Measurements from ENCODE around the gene FUT2.

GRCh38 chr19:48715681-48716171, 20.0 kb downstream of the FUT2 start:
- no peak for TF ChIP-seq POLR2AphosphoS5 (IDR thresholded peaks at IDR 0.05)
- no peak for TF ChIP-seq RAD21 (conservative IDR thresholded peaks at IDR 0.05)
- TF ChIP-seq, protein P1, sequence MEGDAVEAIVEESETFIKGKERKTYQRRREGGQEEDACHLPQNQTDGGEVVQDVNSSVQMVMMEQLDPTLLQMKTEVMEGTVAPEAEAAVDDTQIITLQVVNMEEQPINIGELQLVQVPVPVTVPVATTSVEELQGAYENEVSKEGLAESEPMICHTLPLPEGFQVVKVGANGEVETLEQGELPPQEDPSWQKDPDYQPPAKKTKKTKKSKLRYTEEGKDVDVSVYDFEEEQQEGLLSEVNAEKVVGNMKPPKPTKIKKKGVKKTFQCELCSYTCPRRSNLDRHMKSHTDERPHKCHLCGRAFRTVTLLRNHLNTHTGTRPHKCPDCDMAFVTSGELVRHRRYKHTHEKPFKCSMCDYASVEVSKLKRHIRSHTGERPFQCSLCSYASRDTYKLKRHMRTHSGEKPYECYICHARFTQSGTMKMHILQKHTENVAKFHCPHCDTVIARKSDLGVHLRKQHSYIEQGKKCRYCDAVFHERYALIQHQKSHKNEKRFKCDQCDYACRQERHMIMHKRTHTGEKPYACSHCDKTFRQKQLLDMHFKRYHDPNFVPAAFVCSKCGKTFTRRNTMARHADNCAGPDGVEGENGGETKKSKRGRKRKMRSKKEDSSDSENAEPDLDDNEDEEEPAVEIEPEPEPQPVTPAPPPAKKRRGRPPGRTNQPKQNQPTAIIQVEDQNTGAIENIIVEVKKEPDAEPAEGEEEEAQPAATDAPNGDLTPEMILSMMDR (IDR thresholded peaks at IDR 0.05; ENCODE audit: poor library complexity, severe bottlenecking), result no peak
- TF ChIP-seq EP300 (conservative IDR thresholded peaks at IDR 0.05; ENCODE audit: poor library complexity, severe bottlenecking), result no peak
- TF ChIP-seq EZH2 (IDR thresholded peaks at IDR 0.05; ENCODE audit: borderline replicate concordance, insufficient read depth, low read length, poor library complexity, severe bottlenecking), result no peak
- no peak for TF ChIP-seq TAF1 (IDR thresholded peaks at IDR 0.05; ENCODE audit: low read depth)
- TF ChIP-seq MXI1 (conservative IDR thresholded peaks at IDR 0.05; ENCODE audit: poor library complexity, severe bottlenecking), result no peak

All from neural cell (in vitro differentiated cells).